ENCODE data around the gene ADGRL4. TPM values are rescaled to one million over a fixed set of nuclear protein-coding genes. Genes with fewer than 3 reads are reported as not detected.

The ADGRL4 gene
- 165 and 201 TPM in 2 replicates for total RNA-seq

DNA sequence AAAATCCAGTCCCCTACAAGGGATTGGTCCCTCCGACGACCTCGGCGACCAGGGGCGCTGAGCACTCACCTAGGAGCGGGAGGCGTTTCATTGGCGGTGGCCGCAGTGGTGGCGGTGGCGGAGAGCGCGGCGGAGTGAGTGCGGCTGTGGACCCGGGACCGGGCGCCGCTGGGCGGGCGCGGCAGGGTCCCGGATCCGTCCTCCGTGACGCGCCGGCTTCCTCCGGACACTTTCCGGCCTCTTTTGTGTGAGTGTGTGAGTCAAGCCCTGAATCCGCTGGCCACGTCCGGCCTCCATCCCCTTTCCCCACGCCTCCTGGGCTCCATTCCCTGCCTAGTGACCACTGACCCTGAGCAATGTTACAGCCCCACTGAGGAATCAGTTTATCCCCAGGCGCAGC is at the start of gene ADGRL4:
ADGRL4 (minus strand) TSS at position 167 of the 400 bp plus-strand sequence; CDS start at position 91, 76 bp downstream.

